ENCODE results near the gene PCDHB13. TPM values are rescaled to one million over a fixed set of nuclear protein-coding genes. Genes with fewer than 3 reads are reported as not detected.

Gene PCDHB13
- total RNA-seq, 1 experiment from 2014 or later: 0.03 TPM

Other genes starting within 250 kb of the PCDHB13 start
- 21.2 and 24.2 TPM in 2 replicates for gene PCDHAC2, start 247.4 kb upstream of the PCDHB13 start, total RNA-seq (2014; rRNA removed; shearing (Covaris generic))
- gene PCDHB1, start 162.5 kb upstream of the PCDHB13 start, total RNA-seq (2014; rRNA removed; shearing (Covaris generic)): 0.10 and 0.30 TPM in 2 replicates
- gene PCDHB2, start 119.3 kb upstream of the PCDHB13 start, total RNA-seq (2014; rRNA removed; shearing (Covaris generic)): 0.69 and 1.9 TPM in 2 replicates
- gene PCDHB3, start 113.4 kb upstream of the PCDHB13 start, total RNA-seq (2014; rRNA removed; shearing (Covaris generic)): 0.21 and 0.26 TPM in 2 replicates
- gene PCDHB4, start 92.1 kb upstream of the PCDHB13 start, total RNA-seq (2014; rRNA removed; shearing (Covaris generic)): 0.35 and 0.41 TPM in 2 replicates
- gene PCDHB5, start 78.7 kb upstream of the PCDHB13 start, total RNA-seq (2014; rRNA removed; shearing (Covaris generic)): 0.07 TPM in 2 replicates
- not detected in 2 replicates for gene PCDHB6, start 63.9 kb upstream of the PCDHB13 start, total RNA-seq (2014; rRNA removed; shearing (Covaris generic))
- gene PCDHB7, start 41.3 kb upstream of the PCDHB13 start, total RNA-seq (2014; rRNA removed; shearing (Covaris generic)): 0.03 TPM in 1 of 2 replicates, not detected in the other
- not detected in 2 replicates for gene PCDHB8, start 36.1 kb upstream of the PCDHB13 start, total RNA-seq (2014; rRNA removed; shearing (Covaris generic))
- gene PCDHB16, start 31.5 kb upstream of the PCDHB13 start, total RNA-seq (2014; rRNA removed; shearing (Covaris generic)): 0.03 and 0.07 TPM in 2 replicates
- not detected in 2 replicates for gene PCDHB9, start 26.8 kb upstream of the PCDHB13 start, total RNA-seq (2014; rRNA removed; shearing (Covaris generic))
- gene PCDHB10, start 21.6 kb upstream of the PCDHB13 start, total RNA-seq (2014; rRNA removed; shearing (Covaris generic)): 0.03 and 0.33 TPM in 2 replicates
- gene PCDHB11, start 14.3 kb upstream of the PCDHB13 start, total RNA-seq (2014; rRNA removed; shearing (Covaris generic)): 0.03 and 0.18 TPM in 2 replicates
- not detected in 2 replicates for gene PCDHB12, start 5.2 kb upstream of the PCDHB13 start, total RNA-seq (2014; rRNA removed; shearing (Covaris generic))
- gene PCDHB14, start 9.4 kb downstream of the PCDHB13 start, total RNA-seq (2014; rRNA removed; shearing (Covaris generic)): 0.10 and 0.26 TPM in 2 replicates
- not detected in 2 replicates for gene PCDHB15, start 31.5 kb downstream of the PCDHB13 start, total RNA-seq (2014; rRNA removed; shearing (Covaris generic))
- 0.14 TPM in 1 of 2 replicates, not detected in the other for gene SLC25A2, start 90.1 kb downstream of the PCDHB13 start, total RNA-seq (2014; rRNA removed; shearing (Covaris generic))
- 39.5 and 41.8 TPM in 2 replicates for gene TAF7, start 106.9 kb downstream of the PCDHB13 start, total RNA-seq (2014; rRNA removed; shearing (Covaris generic))
- not detected in 2 replicates for gene PCDHGA1, start 116.6 kb downstream of the PCDHB13 start, total RNA-seq (2014; rRNA removed; shearing (Covaris generic))
- gene PCDHGA2, start 124.8 kb downstream of the PCDHB13 start, total RNA-seq (2014; rRNA removed; shearing (Covaris generic)): not detected in 2 replicates
- gene PCDHGA3, start 129.9 kb downstream of the PCDHB13 start, total RNA-seq (2014; rRNA removed; shearing (Covaris generic)): 0.14 TPM in 1 of 2 replicates, not detected in the other
- gene PCDHGB1, start 136.2 kb downstream of the PCDHB13 start, total RNA-seq (2014; rRNA removed; shearing (Covaris generic)): not detected in 2 replicates
- 0.03 TPM in 1 of 2 replicates, not detected in the other for gene PCDHGA4, start 141.1 kb downstream of the PCDHB13 start, total RNA-seq (2014; rRNA removed; shearing (Covaris generic))
- 0.03 TPM in 1 of 2 replicates, not detected in the other for gene PCDHGB2, start 146.1 kb downstream of the PCDHB13 start, total RNA-seq (2014; rRNA removed; shearing (Covaris generic))
- gene PCDHGA5, start 150.2 kb downstream of the PCDHB13 start, total RNA-seq (2014; rRNA removed; shearing (Covaris generic)): not detected in 2 replicates
- gene PCDHGB3, start 156.3 kb downstream of the PCDHB13 start, total RNA-seq (2014; rRNA removed; shearing (Covaris generic)): 0.26 TPM in 1 of 2 replicates, not detected in the other
- 0.04 TPM in 1 of 2 replicates, not detected in the other for gene PCDHGA6, start 160.0 kb downstream of the PCDHB13 start, total RNA-seq (2014; rRNA removed; shearing (Covaris generic))
- gene PCDHGA7, start 168.8 kb downstream of the PCDHB13 start, total RNA-seq (2014; rRNA removed; shearing (Covaris generic)): not detected in 2 replicates
- 0.66 and 1.4 TPM in 2 replicates for gene PCDHGB4, start 173.8 kb downstream of the PCDHB13 start, total RNA-seq (2014; rRNA removed; shearing (Covaris generic))
- 0.22 TPM in 1 of 2 replicates, not detected in the other for gene PCDHGA8, start 178.7 kb downstream of the PCDHB13 start, total RNA-seq (2014; rRNA removed; shearing (Covaris generic))
- not detected in 2 replicates for gene PCDHGB5, start 184.0 kb downstream of the PCDHB13 start, total RNA-seq (2014; rRNA removed; shearing (Covaris generic))
- 0.04 and 0.10 TPM in 2 replicates for gene PCDHGA9, start 188.9 kb downstream of the PCDHB13 start, total RNA-seq (2014; rRNA removed; shearing (Covaris generic))
- 1.7 and 1.9 TPM in 2 replicates for gene PCDHGB6, start 194.1 kb downstream of the PCDHB13 start, total RNA-seq (2014; rRNA removed; shearing (Covaris generic))
- 0.35 and 0.78 TPM in 2 replicates for gene PCDHGA10, start 199.1 kb downstream of the PCDHB13 start, total RNA-seq (2014; rRNA removed; shearing (Covaris generic))
- gene PCDHGB7, start 203.8 kb downstream of the PCDHB13 start, total RNA-seq (2014; rRNA removed; shearing (Covaris generic)): 4.4 and 4.6 TPM in 2 replicates
- 0.21 and 0.30 TPM in 2 replicates for gene PCDHGA11, start 207.1 kb downstream of the PCDHB13 start, total RNA-seq (2014; rRNA removed; shearing (Covaris generic))
- gene PCDHGA12, start 216.6 kb downstream of the PCDHB13 start, total RNA-seq (2014; rRNA removed; shearing (Covaris generic)): 0.10 and 0.44 TPM in 2 replicates